GM18505 (cell line): ENCODE measurements around the gene STAC.

ENCODE experiments used
- ATAC-seq: cut with Tn5 transposase; IDR thresholded peaks from one replicate; pipeline ENCODE4 v1.9.1; 2021; ENCODE audit not compliant: unreplicated experiment
- POLR2A ChIP-seq: IDR thresholded peaks from 4 replicates; pipeline ENCODE4 v1.6.1; 2011; ENCODE audit warnings: borderline replicate concordance; ENCODE audit not compliant: insufficient read depth, insufficient read length; ENCODE audit errors: extremely low read depth

STAC gene

DNA sequence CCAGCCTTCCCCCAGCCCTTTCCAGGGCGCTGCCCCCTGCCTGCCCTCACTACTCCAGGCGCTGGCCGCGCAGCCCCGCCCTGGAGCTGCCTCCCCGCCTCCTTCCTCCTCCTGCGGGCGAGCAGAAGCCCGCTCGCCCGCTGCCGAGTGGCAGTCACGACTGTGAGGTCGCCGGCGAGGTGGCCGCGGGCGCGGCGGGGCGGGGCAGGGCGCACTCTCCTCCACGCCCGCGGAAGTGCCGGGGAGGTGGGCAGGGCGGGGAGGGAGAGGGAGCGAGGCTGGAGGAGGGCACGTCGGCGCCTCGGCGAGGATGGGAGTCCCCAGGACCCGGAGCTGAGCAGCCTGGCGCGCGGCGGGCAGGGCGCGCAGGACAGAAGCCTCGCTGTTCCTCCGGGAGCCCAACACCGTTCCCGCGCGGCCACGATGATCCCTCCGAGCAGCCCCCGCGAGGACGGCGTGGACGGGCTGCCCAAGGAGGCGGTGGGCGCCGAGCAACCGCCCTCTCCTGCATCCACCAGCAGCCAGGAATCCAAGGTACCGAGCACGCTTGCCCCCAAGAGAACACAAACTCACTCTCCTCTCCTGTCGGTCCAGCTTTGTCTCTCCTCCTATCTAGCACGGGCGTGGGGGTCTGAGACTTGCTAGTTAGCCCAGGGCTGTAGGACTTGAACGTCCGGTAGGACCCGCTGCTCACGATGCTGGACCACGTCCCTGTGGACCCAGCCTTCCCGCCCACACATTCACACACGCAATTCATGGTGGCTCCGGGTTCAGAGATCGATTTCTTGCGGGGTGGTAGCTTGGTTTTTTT is at the start of gene STAC:
Gene STAC, plus strand, starts transcription at position 284 of the 811 bp plus-strand sequence. Its CDS starts 140 bp downstream, at position 424.
- no peak for TF ChIP-seq POLR2A
- no peak for ATAC-seq

- ATAC-seq = no peak
- no peak for TF ChIP-seq POLR2A
These were observed 48.2 kb upstream of the STAC start for GRCh38 chr3:36332139-36332538.

DNA sequence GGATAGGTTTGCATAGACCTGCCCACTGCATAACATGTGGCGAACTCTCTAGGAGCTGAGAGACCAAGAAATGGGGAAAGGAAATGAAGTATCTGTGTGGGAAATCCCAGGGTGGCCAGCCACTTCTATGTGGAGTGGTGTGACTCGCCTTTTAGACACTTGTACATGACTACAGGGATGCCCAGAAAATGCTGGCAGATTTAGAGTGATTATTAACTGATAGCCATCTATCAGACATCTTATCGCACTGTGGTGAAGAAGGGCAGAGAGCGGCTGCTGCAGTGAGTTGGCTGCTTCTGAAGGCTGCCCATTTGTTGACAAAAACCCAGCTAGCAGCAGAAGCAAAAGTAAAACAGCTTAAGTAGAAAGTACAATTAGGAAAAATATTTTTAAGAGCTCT is 18.1 kb upstream of the STAC start:
- ATAC-seq = no peak
- TF ChIP-seq POLR2A = no peak

DNA sequence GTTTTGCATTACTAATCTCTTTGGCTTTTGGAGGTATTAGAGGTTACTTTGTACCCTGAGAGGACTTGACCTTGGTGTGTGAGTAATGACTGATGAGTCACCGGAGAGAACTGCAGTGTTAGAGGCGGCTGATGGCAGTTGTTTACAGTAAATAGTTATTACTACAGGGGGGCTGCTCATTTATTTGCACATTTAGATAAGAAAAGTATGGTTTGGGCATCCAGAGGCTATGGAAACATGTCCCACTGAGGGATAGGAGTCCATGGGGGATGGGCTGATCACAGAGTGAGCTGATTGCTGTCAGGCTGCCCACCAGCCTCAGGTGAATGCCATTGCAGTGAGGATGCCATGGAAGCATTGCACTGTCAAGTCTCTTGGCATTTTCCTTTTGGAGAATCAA is 17.3 kb upstream of the STAC start:
- no peak for TF ChIP-seq POLR2A
- no peak for ATAC-seq

GRCh38 chr3:36364260-36364659 is 16.0 kb upstream of the STAC start:
- TF ChIP-seq POLR2A = no peak
- ATAC-seq = no peak

DNA sequence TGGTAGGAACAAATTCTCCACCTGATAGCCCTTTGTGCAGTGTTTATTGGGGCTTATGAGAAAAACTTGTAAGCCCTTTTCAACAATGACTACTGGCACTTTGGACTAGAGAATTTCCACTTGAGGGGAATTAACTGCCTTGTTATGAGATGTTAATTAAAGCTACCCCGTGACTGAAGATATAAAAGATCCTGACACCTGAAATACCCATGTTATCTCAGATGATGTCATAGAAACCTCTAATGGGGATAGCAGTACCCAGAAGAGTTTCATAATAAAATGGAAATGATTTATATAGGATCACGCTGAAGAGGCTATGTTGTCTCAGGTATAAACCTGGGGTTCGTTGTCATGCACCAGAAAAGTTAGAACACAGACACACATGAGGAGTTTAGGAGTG is 14.5 kb upstream of the STAC start:
- no peak for ATAC-seq
- TF ChIP-seq POLR2A = no peak

DNA sequence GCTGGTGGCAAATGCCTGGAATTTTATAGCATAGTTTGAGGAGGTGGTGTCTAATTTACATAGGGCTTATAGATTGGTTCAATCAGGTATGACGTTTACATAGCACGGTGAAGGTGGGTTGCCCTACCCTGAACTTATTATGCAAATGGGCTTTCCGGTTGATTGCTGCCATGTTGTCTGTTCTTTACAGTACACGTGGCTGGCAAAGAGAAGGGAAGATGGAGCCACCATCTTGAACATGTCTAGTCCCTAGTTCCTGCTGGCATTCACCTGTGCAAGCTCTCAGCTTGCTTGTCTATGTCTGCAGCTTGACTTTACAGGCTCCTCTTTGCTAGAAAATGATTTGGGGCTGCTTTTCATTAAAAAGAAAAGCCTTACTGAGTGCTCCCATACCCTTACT is 14.0 kb upstream of the STAC start:
- no peak for ATAC-seq
- TF ChIP-seq POLR2A = no peak

DNA sequence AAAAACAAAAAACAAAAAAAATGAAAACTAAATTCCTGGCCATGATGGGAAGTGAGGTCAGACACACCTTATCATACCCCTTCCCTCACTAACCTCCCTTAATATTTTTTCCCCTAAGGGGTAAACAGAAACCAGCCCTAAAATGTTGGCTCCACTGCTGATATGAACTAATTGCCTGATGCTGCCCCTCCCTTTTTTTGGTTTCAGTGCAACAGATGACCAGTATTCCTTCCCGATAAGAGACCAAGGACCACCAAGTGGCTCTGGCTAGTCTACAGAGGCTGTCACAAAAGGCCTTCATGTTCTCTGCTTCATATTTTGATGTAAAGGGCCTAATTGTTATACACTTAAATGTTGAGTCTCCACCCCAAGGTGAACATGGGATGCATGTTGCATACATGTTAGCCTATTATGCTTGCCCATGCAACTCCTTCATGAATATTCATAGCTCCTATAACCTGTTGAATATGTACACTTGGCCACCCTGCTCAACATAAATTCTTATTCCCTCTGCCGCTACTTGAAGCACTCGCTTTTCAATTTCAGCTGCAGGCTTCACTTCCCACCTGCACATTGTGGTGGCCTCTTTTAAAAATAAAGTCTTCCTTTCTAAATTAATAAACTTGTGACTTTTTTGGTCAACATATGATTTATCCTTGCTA is 12.3 kb upstream of the STAC start:
- no peak for ATAC-seq
- no peak for TF ChIP-seq POLR2A

- TF ChIP-seq POLR2A = no peak
These were observed 7.8 kb upstream of the STAC start for GRCh38 chr3:36372534-36372935.

GRCh38 chr3:36373084-36373483 is 7.2 kb upstream of the STAC start:
- no peak for TF ChIP-seq POLR2A
- no peak for ATAC-seq

More at GRCh38 chr3:36372534-36372935, 7.8 kb upstream of the STAC start:
- ATAC-seq = no peak

DNA sequence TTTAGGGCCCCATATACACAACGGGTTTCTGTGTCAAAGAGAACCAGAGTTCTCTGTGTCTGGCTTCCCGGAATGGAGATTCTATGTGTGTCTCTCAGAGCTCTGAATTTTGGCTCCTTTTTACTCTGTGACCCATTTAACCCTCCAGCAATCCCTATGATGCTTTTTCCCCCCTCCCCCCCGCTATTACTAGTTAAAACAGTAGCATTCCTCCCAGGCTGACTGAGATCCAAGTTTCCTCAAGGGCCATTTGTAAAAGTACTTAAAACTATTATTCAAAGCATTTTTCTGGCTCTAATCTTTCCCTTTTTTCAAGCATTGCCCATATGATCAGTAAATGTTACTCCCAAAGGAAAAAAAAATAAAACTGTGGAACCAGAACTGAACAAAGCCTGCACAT is 6.6 kb upstream of the STAC start:
- no peak for TF ChIP-seq POLR2A
- ATAC-seq = no peak

DNA sequence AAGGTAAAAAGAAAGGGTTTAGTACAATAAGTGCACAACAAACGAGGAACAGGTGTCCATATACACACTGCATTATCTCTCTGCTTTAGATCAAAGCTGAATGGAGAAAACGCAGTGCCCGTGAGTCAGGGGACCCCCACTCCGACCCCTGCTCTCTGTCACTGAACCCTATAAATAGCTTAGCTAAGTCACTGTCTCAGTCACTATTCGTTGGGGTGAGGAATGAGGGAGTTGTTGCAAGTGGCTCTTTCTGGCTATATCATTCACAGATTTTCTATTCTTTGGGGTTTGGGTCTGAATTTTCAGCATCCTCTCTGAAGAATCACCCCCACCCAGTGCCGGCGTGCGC is 458 bp upstream of the STAC start:
- ATAC-seq = no peak
- TF ChIP-seq POLR2A = no peak

DNA sequence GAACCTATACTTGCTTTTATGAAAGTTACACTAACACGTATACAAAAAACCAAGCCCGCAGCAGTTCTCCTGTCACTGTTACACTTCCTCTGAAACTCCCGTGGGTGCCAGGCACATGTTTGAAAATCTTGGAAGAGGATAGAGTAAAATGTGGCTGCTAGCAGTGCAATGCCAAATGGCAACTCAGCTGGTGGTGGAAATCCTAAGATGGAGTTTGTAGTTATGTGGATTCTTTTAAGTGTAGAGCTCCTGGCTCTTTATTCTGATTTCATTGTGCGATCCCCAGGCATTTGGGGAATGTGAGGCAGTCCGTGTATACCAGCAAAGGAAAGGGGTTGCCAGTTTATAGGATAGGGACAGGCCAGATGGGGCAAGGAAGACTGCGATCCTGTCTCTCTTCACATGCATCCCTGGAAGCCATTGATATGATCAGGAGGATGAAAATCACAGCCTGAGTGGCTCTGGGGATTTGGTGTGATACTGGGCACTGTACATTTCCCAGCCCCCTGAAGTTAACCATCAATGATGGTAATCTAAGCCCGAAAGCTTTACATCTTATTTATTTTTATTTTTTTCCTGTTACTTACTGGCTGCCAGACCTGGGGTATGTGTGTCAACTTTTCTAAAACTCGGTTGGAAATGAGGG is 1.1 kb downstream of the STAC start:
- ATAC-seq = no peak
- no peak for TF ChIP-seq POLR2A

GRCh38 chr3:36393563-36393962 is 13.3 kb downstream of the STAC start:
- TF ChIP-seq POLR2A = no peak
- ATAC-seq = no peak
